GM23338 (cell line): ENCODE data around the gene PRR35. TPM values are rescaled to one million over a fixed set of nuclear protein-coding genes. Genes with fewer than 3 reads are reported as not detected.

Experiments
- ATAC-seq: fragments of 200-7000 bp; cut with Tn5 transposase; 3 replicates; pipeline ENCODE4 v1.9.1; 2020
- DNase-seq: peaks from one replicate; pipeline ENCODE4 v3.0.0-alpha.2; 2015; ENCODE audit warnings: low spot score
- H2AFZ ChIP-seq: fragments of 200-600 bp; sonication (generic); 2 replicates; pipeline ENCODE4 v1.8.0; 2016; ENCODE audit warnings: antibody characterized with exemption, mild to moderate bottlenecking, moderate library complexity
- H3F3A ChIP-seq: fragments of 200-600 bp; sonication (generic); replicated peaks from 2 replicates; pipeline ENCODE4 v1.8.0; 2017; ENCODE audit warnings: antibody characterized with exemption, mixed run types, low read depth
- H3K27ac ChIP-seq: fragments of 200-600 bp; sonication (generic); 2 replicates; pipeline ENCODE4 v1.6.1; 2016; ENCODE audit warnings: low read depth
- H3K27me3 ChIP-seq: fragments of 200-600 bp; sonication (generic); 2 replicates; pipeline ENCODE4 v1.8.0; 2016; ENCODE audit warnings: mild to moderate bottlenecking, mixed run types, moderate library complexity; ENCODE audit not compliant: insufficient read depth
- H3K36me3 ChIP-seq: fragments of 200-600 bp; sonication (generic); 2 replicates; pipeline ENCODE4 v1.8.0; 2016; ENCODE audit warnings: mild to moderate bottlenecking; ENCODE audit not compliant: insufficient read depth
- H3K4me1 ChIP-seq: fragments of 200-600 bp; sonication (generic); 2 replicates; pipeline ENCODE4 v1.8.0; 2016; ENCODE audit warnings: mild to moderate bottlenecking, moderate library complexity; ENCODE audit not compliant: insufficient read depth
- H3K4me2 ChIP-seq: fragments of 200-600 bp; sonication (generic); 2 replicates; pipeline ENCODE4 v1.7.1; 2017; ENCODE audit warnings: mixed run types
- H3K4me3 ChIP-seq: fragments of 200-600 bp; sonication (generic); 2 replicates; pipeline ENCODE4 v1.6.1; 2016; ENCODE audit warnings: mixed run types
- H3K79me2 ChIP-seq: fragments of 200-600 bp; sonication (generic); replicated peaks from 2 replicates; pipeline ENCODE4 v1.8.0; 2017; ENCODE audit warnings: mild to moderate bottlenecking; ENCODE audit not compliant: insufficient read depth
- H3K9me2 ChIP-seq: fragments of 200-600 bp; sonication (generic); 2 replicates; pipeline ENCODE4 v1.8.0; 2017; ENCODE audit not compliant: insufficient read depth
- H4K20me1 ChIP-seq: fragments of 200-600 bp; sonication (generic); replicated peaks from 2 replicates; pipeline ENCODE4 v1.8.0; 2017; ENCODE audit warnings: mild to moderate bottlenecking; ENCODE audit not compliant: insufficient read depth
- H3K27ac Mint-ChIP-seq: 2 replicates; pipeline ENCODE4 v1.8.0; 2020; ENCODE audit warnings: inconsistent platforms, mild to moderate bottlenecking, moderate library complexity, mixed read lengths
- H3K27me3 Mint-ChIP-seq: 3 replicates; pipeline ENCODE4 v1.8.0; 2022; ENCODE audit warnings: low read depth, mild to moderate bottlenecking, moderate library complexity, mixed read lengths, inconsistent platforms; ENCODE audit not compliant: insufficient read depth, poor library complexity
- H3K36me3 Mint-ChIP-seq: 3 replicates; pipeline ENCODE4 v1.8.0; 2021; ENCODE audit warnings: low read depth, mild to moderate bottlenecking, inconsistent platforms, moderate library complexity, mixed read lengths
- H3K4me1 Mint-ChIP-seq: 3 replicates; pipeline ENCODE4 v1.8.0; 2020; ENCODE audit warnings: mild to moderate bottlenecking, inconsistent platforms, mixed read lengths
- H3K4me3 Mint-ChIP-seq: 3 replicates; pipeline ENCODE4 v1.8.0; 2021; ENCODE audit warnings: moderate library complexity, mild to moderate bottlenecking, inconsistent platforms, mixed read lengths
- H3K9me3 Mint-ChIP-seq: 3 replicates; pipeline ENCODE4 v1.8.0; 2020; ENCODE audit warnings: moderate library complexity, mild to moderate bottlenecking, inconsistent platforms, mixed read lengths
- CREB1 ChIP-seq: fragments of 250-450 bp; sonication (Bioruptor Pico); IDR thresholded peaks from 2 replicates; pipeline ENCODE4 v1.5.0; 2020; ENCODE audit warnings: low read depth, mild to moderate bottlenecking, moderate library complexity
- EZH2 ChIP-seq: fragments of 200-600 bp; sonication (generic); IDR thresholded peaks from one replicate; pipeline ENCODE4 v1.8.0; 2017; ENCODE audit warnings: antibody characterized with exemption, mild to moderate bottlenecking, low read depth; ENCODE audit not compliant: unreplicated experiment
- EZH2phosphoT487 ChIP-seq: fragments of 200-600 bp; sonication (generic); IDR thresholded peaks from one replicate; pipeline ENCODE4 v1.8.1; 2018; ENCODE audit warnings: antibody characterized with exemption; ENCODE audit not compliant: unreplicated experiment
- JUNB ChIP-seq: IDR thresholded peaks from one replicate; pipeline ENCODE4 v1.6.1; 2016; ENCODE audit warnings: antibody characterized with exemption; ENCODE audit not compliant: unreplicated experiment
- NANOG ChIP-seq: IDR thresholded peaks from 2 replicates; pipeline ENCODE4 v1.6.1; 2016; ENCODE audit warnings: antibody characterized with exemption, borderline replicate concordance
- POLR2AphosphoS5 ChIP-seq: IDR thresholded peaks from 2 replicates; pipeline ENCODE4 v1.6.1; 2016; ENCODE audit warnings: antibody characterized with exemption, low read depth
- STAT1 ChIP-seq: IDR thresholded peaks from one replicate; pipeline ENCODE4 v1.6.1; 2016; ENCODE audit warnings: antibody characterized with exemption; ENCODE audit not compliant: unreplicated experiment
- ZNF114 ChIP-seq: fragments of 250-450 bp; sonication (Bioruptor Pico); IDR thresholded peaks from 2 replicates; pipeline ENCODE4 v1.5.0; 2020; ENCODE audit warnings: mild to moderate bottlenecking, moderate library complexity
- ZNF331 ChIP-seq: fragments of 250-450 bp; sonication (Bioruptor Pico); IDR thresholded peaks from 2 replicates; pipeline ENCODE4 v1.5.0; 2020; ENCODE audit warnings: low read depth, mild to moderate bottlenecking, moderate library complexity
- polyA plus RNA-seq: library from polyadenylated mRNA; unstranded; fragments of >200 nt; fragmentation: Nextera tagmentation; extraction: Ambion mirVana; gene quantifications from 2 replicates; pipeline ENCODE4 v1.2.1, GENCODE V29; 2016
- total RNA-seq: library from RNA; depleted of rRNA; stranded (reverse); fragments of >200 nt; shearing (Covaris generic); gene quantifications from 2 replicates; pipeline ENCODE4 v1.2.3, GENCODE V29; 2014
- TF ChIP-seq, protein P1 (sequence below): IDR thresholded peaks from 2 replicates; pipeline ENCODE4 v1.6.1; 2016; ENCODE audit warnings: antibody characterized with exemption
- TF ChIP-seq, protein P2 (sequence below), 2 experiments: fragments of 200-600 bp in 1 of 2; sonication (generic) in 1 of 2; conservative IDR thresholded peaks; 2 replicates each; pipeline versions ENCODE4 v1.5.1 to v1.6.1; 2016 to 2017; ENCODE audit warnings: antibody characterized with exemption in 2 of 2, low read depth in 2 of 2, mild to moderate bottlenecking in 2 of 2, moderate library complexity in 1 of 2
- TF ChIP-seq, protein P3 (sequence below): IDR thresholded peaks from one replicate; pipeline ENCODE4 v1.6.1; 2018; ENCODE audit warnings: antibody characterized with exemption; ENCODE audit not compliant: unreplicated experiment
- TF ChIP-seq, protein P4 (sequence below): fragments of 250-450 bp; sonication (Bioruptor Pico); IDR thresholded peaks from 2 replicates; pipeline ENCODE4 v1.5.0; 2020; ENCODE audit warnings: mild to moderate bottlenecking, moderate library complexity

Gene PRR35
- total and polyA plus RNA-seq, 2 experiments from 2014 or later: 0.32 to 1.4 TPM

DNA sequence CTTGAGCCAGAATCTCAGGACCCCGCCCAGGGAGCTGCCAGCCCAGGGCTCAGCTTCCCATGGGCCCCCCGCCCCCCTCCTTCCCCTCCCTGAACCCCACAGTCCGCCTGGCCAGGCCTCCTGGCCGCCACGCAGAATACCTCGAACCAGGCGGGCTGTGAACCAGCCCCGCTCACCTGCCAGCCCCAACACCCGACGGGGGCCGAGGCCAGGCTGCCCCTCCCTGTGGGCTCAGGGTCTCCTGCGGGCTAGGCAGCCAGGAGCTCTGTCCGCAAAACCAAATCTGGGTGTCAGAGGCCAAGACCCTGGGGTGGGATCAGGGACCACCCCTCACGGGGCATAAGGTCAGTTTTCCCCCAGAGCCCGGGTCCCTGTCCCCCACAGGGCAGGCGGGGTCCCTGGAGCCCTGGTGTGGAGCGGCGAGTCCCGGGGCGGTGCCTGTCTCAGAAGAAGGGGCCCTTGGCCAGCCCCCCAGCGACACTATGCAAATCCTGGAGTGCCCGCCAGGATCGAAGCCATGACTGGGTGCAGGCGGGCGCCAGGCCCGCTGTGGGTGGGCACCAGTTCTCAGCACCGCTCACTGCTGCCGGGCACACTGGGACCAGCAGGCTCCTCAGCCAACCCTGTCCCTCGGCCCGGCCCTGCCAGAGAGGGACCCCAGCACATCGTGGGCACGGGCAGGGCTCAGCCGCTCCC, 6.4 kb upstream of the PRR35 start:
- no peak overlapping the region for H3K4me3 Mint-ChIP-seq
- DNase-seq (no peak), ATAC-seq (no peak)
- H3F3A ChIP-seq: 0 out of 2 replicates have a peak, but pooled peaks cover 5% of the 10 kb centered on the region
- no peaks in the 10 kb centered on the region for H3K4me1 Mint-ChIP-seq
- H2AFZ ChIP-seq: no peak overlapping the region
- no peaks in the 10 kb centered on the region for H3K36me3 ChIP-seq
- TF ChIP-seq, protein P1, sequence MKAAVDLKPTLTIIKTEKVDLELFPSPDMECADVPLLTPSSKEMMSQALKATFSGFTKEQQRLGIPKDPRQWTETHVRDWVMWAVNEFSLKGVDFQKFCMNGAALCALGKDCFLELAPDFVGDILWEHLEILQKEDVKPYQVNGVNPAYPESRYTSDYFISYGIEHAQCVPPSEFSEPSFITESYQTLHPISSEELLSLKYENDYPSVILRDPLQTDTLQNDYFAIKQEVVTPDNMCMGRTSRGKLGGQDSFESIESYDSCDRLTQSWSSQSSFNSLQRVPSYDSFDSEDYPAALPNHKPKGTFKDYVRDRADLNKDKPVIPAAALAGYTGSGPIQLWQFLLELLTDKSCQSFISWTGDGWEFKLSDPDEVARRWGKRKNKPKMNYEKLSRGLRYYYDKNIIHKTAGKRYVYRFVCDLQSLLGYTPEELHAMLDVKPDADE: no peak
- TF ChIP-seq JUNB: no peak
- TF ChIP-seq STAT1: no peak
- no peak for TF ChIP-seq EZH2phosphoT487
- TF ChIP-seq, protein P2, sequence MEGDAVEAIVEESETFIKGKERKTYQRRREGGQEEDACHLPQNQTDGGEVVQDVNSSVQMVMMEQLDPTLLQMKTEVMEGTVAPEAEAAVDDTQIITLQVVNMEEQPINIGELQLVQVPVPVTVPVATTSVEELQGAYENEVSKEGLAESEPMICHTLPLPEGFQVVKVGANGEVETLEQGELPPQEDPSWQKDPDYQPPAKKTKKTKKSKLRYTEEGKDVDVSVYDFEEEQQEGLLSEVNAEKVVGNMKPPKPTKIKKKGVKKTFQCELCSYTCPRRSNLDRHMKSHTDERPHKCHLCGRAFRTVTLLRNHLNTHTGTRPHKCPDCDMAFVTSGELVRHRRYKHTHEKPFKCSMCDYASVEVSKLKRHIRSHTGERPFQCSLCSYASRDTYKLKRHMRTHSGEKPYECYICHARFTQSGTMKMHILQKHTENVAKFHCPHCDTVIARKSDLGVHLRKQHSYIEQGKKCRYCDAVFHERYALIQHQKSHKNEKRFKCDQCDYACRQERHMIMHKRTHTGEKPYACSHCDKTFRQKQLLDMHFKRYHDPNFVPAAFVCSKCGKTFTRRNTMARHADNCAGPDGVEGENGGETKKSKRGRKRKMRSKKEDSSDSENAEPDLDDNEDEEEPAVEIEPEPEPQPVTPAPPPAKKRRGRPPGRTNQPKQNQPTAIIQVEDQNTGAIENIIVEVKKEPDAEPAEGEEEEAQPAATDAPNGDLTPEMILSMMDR (conservative IDR thresholded peaks at IDR 0.05; ENCODE audit: low read depth in 2 of 2): no peak
- TF ChIP-seq, protein P3, sequence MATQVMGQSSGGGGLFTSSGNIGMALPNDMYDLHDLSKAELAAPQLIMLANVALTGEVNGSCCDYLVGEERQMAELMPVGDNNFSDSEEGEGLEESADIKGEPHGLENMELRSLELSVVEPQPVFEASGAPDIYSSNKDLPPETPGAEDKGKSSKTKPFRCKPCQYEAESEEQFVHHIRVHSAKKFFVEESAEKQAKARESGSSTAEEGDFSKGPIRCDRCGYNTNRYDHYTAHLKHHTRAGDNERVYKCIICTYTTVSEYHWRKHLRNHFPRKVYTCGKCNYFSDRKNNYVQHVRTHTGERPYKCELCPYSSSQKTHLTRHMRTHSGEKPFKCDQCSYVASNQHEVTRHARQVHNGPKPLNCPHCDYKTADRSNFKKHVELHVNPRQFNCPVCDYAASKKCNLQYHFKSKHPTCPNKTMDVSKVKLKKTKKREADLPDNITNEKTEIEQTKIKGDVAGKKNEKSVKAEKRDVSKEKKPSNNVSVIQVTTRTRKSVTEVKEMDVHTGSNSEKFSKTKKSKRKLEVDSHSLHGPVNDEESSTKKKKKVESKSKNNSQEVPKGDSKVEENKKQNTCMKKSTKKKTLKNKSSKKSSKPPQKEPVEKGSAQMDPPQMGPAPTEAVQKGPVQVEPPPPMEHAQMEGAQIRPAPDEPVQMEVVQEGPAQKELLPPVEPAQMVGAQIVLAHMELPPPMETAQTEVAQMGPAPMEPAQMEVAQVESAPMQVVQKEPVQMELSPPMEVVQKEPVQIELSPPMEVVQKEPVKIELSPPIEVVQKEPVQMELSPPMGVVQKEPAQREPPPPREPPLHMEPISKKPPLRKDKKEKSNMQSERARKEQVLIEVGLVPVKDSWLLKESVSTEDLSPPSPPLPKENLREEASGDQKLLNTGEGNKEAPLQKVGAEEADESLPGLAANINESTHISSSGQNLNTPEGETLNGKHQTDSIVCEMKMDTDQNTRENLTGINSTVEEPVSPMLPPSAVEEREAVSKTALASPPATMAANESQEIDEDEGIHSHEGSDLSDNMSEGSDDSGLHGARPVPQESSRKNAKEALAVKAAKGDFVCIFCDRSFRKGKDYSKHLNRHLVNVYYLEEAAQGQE: no peak
- no peak for TF ChIP-seq EZH2
- no peak for TF ChIP-seq POLR2AphosphoS5
- no peak for TF ChIP-seq ZNF331 (CRISPR knock-in tag)
- TF ChIP-seq NANOG: no peak
- TF ChIP-seq ZNF114: no peak
- TF ChIP-seq, protein P4, sequence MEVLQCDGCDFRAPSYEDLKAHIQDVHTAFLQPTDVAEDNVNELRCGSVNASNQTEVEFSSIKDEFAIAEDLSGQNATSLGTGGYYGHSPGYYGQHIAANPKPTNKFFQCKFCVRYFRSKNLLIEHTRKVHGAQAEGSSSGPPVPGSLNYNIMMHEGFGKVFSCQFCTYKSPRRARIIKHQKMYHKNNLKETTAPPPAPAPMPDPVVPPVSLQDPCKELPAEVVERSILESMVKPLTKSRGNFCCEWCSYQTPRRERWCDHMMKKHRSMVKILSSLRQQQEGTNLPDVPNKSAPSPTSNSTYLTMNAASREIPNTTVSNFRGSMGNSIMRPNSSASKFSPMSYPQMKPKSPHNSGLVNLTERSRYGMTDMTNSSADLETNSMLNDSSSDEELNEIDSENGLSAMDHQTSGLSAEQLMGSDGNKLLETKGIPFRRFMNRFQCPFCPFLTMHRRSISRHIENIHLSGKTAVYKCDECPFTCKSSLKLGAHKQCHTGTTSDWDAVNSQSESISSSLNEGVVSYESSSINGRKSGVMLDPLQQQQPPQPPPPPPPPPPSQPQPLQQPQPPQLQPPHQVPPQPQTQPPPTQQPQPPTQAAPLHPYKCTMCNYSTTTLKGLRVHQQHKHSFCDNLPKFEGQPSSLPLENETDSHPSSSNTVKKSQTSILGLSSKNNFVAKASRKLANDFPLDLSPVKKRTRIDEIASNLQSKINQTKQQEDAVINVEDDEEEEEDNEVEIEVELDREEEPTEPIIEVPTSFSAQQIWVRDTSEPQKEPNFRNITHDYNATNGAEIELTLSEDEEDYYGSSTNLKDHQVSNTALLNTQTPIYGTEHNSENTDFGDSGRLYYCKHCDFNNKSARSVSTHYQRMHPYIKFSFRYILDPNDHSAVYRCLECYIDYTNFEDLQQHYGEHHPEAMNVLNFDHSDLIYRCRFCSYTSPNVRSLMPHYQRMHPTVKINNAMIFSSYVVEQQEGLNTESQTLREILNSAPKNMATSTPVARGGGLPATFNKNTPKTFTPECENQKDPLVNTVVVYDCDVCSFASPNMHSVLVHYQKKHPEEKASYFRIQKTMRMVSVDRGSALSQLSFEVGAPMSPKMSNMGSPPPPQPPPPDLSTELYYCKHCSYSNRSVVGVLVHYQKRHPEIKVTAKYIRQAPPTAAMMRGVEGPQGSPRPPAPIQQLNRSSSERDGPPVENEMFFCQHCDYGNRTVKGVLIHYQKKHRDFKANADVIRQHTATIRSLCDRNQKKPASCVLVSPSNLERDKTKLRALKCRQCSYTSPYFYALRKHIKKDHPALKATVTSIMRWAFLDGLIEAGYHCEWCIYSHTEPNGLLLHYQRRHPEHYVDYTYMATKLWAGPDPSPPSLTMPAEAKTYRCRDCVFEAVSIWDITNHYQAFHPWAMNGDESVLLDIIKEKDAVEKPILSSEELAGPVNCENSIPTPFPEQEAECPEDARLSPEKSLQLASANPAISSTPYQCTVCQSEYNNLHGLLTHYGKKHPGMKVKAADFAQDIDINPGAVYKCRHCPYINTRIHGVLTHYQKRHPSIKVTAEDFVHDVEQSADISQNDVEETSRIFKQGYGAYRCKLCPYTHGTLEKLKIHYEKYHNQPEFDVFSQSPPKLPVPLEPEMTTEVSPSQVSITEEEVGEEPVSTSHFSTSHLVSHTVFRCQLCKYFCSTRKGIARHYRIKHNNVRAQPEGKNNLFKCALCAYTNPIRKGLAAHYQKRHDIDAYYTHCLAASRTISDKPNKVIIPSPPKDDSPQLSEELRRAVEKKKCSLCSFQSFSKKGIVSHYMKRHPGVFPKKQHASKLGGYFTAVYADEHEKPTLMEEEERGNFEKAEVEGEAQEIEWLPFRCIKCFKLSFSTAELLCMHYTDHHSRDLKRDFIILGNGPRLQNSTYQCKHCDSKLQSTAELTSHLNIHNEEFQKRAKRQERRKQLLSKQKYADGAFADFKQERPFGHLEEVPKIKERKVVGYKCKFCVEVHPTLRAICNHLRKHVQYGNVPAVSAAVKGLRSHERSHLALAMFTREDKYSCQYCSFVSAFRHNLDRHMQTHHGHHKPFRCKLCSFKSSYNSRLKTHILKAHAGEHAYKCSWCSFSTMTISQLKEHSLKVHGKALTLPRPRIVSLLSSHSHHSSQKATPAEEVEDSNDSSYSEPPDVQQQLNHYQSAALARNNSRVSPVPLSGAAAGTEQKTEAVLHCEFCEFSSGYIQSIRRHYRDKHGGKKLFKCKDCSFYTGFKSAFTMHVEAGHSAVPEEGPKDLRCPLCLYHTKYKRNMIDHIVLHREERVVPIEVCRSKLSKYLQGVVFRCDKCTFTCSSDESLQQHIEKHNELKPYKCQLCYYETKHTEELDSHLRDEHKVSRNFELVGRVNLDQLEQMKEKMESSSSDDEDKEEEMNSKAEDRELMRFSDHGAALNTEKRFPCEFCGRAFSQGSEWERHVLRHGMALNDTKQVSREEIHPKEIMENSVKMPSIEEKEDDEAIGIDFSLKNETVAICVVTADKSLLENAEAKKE (CRISPR knock-in tag): no peak
- TF ChIP-seq CREB1 (CRISPR knock-in tag): no peak
- H3K27me3 Mint-ChIP-seq: peaks cover 7% of the 10 kb centered on the region
- H3K27me3 ChIP-seq: peaks cover 6% of the 10 kb centered on the region; the same call in 1 of the 2 replicates
- no peaks in the 10 kb centered on the region; the same call in 1 of the 2 replicates for H4K20me1 ChIP-seq
- H3K4me1 ChIP-seq: no peaks in the 10 kb centered on the region
- no peak overlapping the region for H3K4me2 ChIP-seq
- no peaks in the 10 kb centered on the region for H3K79me2 ChIP-seq
- no peaks in the 10 kb centered on the region for H3K9me2 ChIP-seq
- H3K9me3 Mint-ChIP-seq: no peaks in the 10 kb centered on the region
- no peak overlapping the region for H3K27ac ChIP-seq
- no peak overlapping the region for H3K27ac Mint-ChIP-seq
- peaks cover 3% of the 10 kb centered on the region; the same call in 1 of the 3 replicates for H3K36me3 Mint-ChIP-seq
- no peak overlapping the region for H3K4me3 ChIP-seq
